ENCODE data around the gene HERC2. TPM values are rescaled to one million over a fixed set of nuclear protein-coding genes. Genes with fewer than 3 reads are reported as not detected.
A peak's percentile ranks its signal among the peaks of the same experiment; 100 is the strongest.

HERC2 gene
- total and polyA plus RNA-seq, 9 of the 15 experiments (the other 6 are each of a cell fraction or from before 2014, with no cell fraction given): 10.6 to 84.0 (median 42.6) TPM

- TF ChIP-seq MBD2 (IDR thresholded peaks at IDR 0.05; ENCODE audit: borderline replicate concordance, low read depth) (no peak), ZNF134 (CRISPR knock-in tag; conservative IDR thresholded peaks at IDR 0.05) (no peak), NFE2 (IDR thresholded peaks at IDR 0.05; ENCODE audit: low read depth) (no peak), TAF15 (IDR thresholded peaks at IDR 0.05; ENCODE audit: low read depth, low read length) (no peak), BACH1 (tag; IDR thresholded peaks at IDR 0.05) (no peak), SMARCA5 (IDR thresholded peaks at IDR 0.05) (no peak), KAT2B (IDR thresholded peaks at IDR 0.05; ENCODE audit: low read depth, low read length) (no peak)
These were observed 223.6 kb downstream of the HERC2 start (continued) for GRCh38 chr15:28098360-28098765.

- no peaks in the 10 kb centered on the region; the same call in 1 of the 2 replicates for H3K9me3 ChIP-seq (replicated peaks; ENCODE audit: control insufficient read depth, insufficient read depth, low read depth, low read length)
- H3K36me3 ChIP-seq (ENCODE audit: control insufficient read depth, insufficient read depth, low read length): no peaks in the 10 kb centered on the region
- H3K4me3 ChIP-seq: no peak overlapping the region
- no peaks in the 10 kb centered on the region for H4K20me1 ChIP-seq (replicated peaks; ENCODE audit: control insufficient read depth, insufficient read depth, low read length)
- ATAC-seq: no peak
- CTCF ChIA-PET (ENCODE audit: low intra/inter-chr PET ratio): no interaction called here
- H3K79me2 ChIP-seq (ENCODE audit: control insufficient read depth, insufficient read depth, low read length): no peaks in the 10 kb centered on the region
- intact Hi-C loops (cut with micrococcal nuclease): no loop called here
- peaks cover 0 to 14% of the 10 kb centered on the region in 2 experiments; a peak in 3 of 5 replicates for H3K27me3 ChIP-seq (ENCODE audit: control insufficient read depth in 2 of 2, insufficient read depth in 2 of 2, low read length in 2 of 2)
- no peak overlapping the region for H2AFZ ChIP-seq (ENCODE audit: low read depth, low read length)
- POLR2A ChIA-PET: interaction anchor here (0.7 to 1.2 kb wide), 2 partner anchors 14 to 605 kb away, joined by 3 read pairs; no protein-coding TSS in a partner anchor
- WGBS (ENCODE audit: insufficient coverage, low coverage, missing lambda C conversion rate): 37% methylated on average over 5 of the region's 5 CpGs
- FAIRE-seq: no peak
- no peak for DNase-seq (ENCODE audit: extremely low read depth in 1 of 4, low spot score in 3 of 4)
- H3K4me2 ChIP-seq (ENCODE audit: insufficient read depth, low read length): no peak overlapping the region
- no TSS peak for BruUV-seq (replicated peaks)
- H3K4me1 ChIP-seq (replicated peaks in 1 of 2; ENCODE audit: control insufficient read depth in 2 of 2, insufficient read depth in 2 of 2, low read length in 2 of 2): peaks cover 18 to 54% of the 10 kb centered on the region in 2 experiments; a peak in 4 of 5 replicates
- H3K9ac ChIP-seq (ENCODE audit: insufficient read depth in 1 of 2, low read depth in 2 of 2, low read length in 2 of 2): no peak overlapping the region
- in situ Hi-C loops (cut with MboI): no loop called here
- H3K27ac ChIP-seq (ENCODE audit: extremely low read depth, low read depth, low read length): no peak overlapping the region
- no peaks in the 10 kb centered on the region for H3K9me1 ChIP-seq (ENCODE audit: control insufficient read depth, insufficient read depth, low read length)
- TF ChIP-seq MAFK (IDR thresholded peaks at IDR 0.05; ENCODE audit: low read length) (peak; percentile 44; the same call in 1 of the 2 replicates), KDM1A (IDR thresholded peaks at IDR 0.05) (no peak), ZZZ3 (IDR thresholded peaks at IDR 0.05) (no peak), ZNF316 (IDR thresholded peaks at IDR 0.05) (peak; percentile 83), COPS2 (conservative IDR thresholded peaks at IDR 0.05) (no peak), LCOR (CRISPR knock-in tag; IDR thresholded peaks at IDR 0.05) (no peak), EGR1 (conservative IDR thresholded peaks at IDR 0.05) (no peak), GTF2E2 (tag; IDR thresholded peaks at IDR 0.05) (no peak), AFF4 (CRISPR knock-in tag; IDR thresholded peaks at IDR 0.05) (no peak), BCOR (IDR thresholded peaks at IDR 0.05) (no peak)
These were observed 224.2 kb downstream of the HERC2 start for GRCh38 chr15:28097656-28098359.
